ENCODE data around the gene CAPN11. TPM values are rescaled to one million over a fixed set of nuclear protein-coding genes. Genes with fewer than 3 reads are reported as not detected.

Gene CAPN11
- total RNA-seq (2.3 TPM), polyA plus RNA-seq (ENCODE audit: insufficient read depth, low read depth, low replicate concordance) (0.39 TPM)
- long read RNA-seq, donor 1, result 0 reads
- long read RNA-seq, donor 2, result 0 reads
- long read RNA-seq, donor 3, result 0 reads
- long read RNA-seq, donor 4, result 0 reads
- long read RNA-seq, donor 5, result 0 reads
- long read RNA-seq, donor 6, result 0 reads
- long read RNA-seq, donor 7, partial matches to known transcripts, result 0 of 4 reads
- long read RNA-seq, donor 7, other reads (novel, unspliced or antisense), result 4 of 4 reads
- long read RNA-seq, donor 8, result 0 reads
- long read RNA-seq, donor 9, result 0 reads
- long read RNA-seq, donor 10, result 0 reads

- no peaks in the 10 kb centered on the region for H3K9me3 ChIP-seq (ENCODE audit: control insufficient read depth in 2 of 3, insufficient read depth in 1 of 3, low read length in 3 of 3)
- no peaks in the 10 kb centered on the region for H3K36me3 ChIP-seq (ENCODE audit: control insufficient read depth in 2 of 3, insufficient read depth in 3 of 3, low read length in 3 of 3)
- intact Hi-C loops (cut with DNase I), result no loop called here
- no peaks in the 10 kb centered on the region for H3K4me1 ChIP-seq (ENCODE audit: control insufficient read depth in 2 of 3, insufficient read depth in 2 of 3, low read depth in 1 of 3, low read length in 3 of 3)
- TF ChIP-seq, protein P1, sequence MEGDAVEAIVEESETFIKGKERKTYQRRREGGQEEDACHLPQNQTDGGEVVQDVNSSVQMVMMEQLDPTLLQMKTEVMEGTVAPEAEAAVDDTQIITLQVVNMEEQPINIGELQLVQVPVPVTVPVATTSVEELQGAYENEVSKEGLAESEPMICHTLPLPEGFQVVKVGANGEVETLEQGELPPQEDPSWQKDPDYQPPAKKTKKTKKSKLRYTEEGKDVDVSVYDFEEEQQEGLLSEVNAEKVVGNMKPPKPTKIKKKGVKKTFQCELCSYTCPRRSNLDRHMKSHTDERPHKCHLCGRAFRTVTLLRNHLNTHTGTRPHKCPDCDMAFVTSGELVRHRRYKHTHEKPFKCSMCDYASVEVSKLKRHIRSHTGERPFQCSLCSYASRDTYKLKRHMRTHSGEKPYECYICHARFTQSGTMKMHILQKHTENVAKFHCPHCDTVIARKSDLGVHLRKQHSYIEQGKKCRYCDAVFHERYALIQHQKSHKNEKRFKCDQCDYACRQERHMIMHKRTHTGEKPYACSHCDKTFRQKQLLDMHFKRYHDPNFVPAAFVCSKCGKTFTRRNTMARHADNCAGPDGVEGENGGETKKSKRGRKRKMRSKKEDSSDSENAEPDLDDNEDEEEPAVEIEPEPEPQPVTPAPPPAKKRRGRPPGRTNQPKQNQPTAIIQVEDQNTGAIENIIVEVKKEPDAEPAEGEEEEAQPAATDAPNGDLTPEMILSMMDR (IDR thresholded peaks at IDR 0.05; ENCODE audit: borderline replicate concordance, extremely low read depth, insufficient read depth), result no peak
- H3K9ac ChIP-seq (ENCODE audit: low read length in 3 of 3), result no peak within 1 kb of the TSS
- no peaks in the 10 kb centered on the region for H3K27me3 ChIP-seq (ENCODE audit: control insufficient read depth, insufficient read depth, low read length)
- FAIRE-seq, result no peak
- no peak within 1 kb of the TSS for H3K4me3 ChIP-seq (ENCODE audit: low read length in 3 of 3)
- no peak for DNase-seq
- H3K27ac ChIP-seq (ENCODE audit: low read depth in 2 of 2, low read length in 2 of 2), result no peak within 1 kb of the TSS
Measured at GRCh38 chr6:44158770-44159228, at the start of gene CAPN11. Gene CAPN11 (plus strand): TSS chr6:44158820. CDS start chr6:44158849, 29 bp downstream.

DNA sequence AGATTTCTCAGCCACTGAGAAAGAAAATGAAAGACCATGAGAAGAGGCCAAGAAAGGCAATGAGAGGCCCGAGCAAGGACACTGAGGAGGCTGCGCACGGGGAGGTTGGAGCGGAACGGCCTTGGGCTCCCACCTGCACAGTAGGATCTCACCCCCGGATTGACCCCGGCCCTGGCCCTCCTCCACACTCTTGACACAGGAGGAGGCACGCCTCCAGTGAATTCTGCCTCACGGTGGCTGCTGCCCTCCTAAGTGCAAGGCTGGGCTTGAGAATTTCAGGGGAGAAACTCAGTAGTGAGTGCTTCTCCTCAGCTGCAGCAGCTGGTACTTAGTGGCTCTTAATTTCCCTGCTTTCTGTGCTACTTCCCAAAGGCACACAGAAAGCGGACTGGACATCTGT lies 49.4 kb upstream of the CAPN11 start:
- intact Hi-C loops (cut with DNase I), result no loop called here

GRCh38 chr6:44110005-44110676 lies 48.5 kb upstream of the CAPN11 start:
- Histone ChIP-seq H3K9ac (ENCODE audit: low read length in 3 of 3) (no peak overlapping the region), H3K36me3 (ENCODE audit: control insufficient read depth in 2 of 3, insufficient read depth in 3 of 3, low read length in 3 of 3) (peaks cover 11 to 17% (median 12%) of the 10 kb centered on the region in 3 donors), H3K27me3 (ENCODE audit: control insufficient read depth, insufficient read depth, low read length) (no peaks in the 10 kb centered on the region), H3K27ac (ENCODE audit: low read depth in 2 of 2, low read length in 2 of 2) (no peak overlapping the region), H3K4me1 (ENCODE audit: control insufficient read depth in 2 of 3, insufficient read depth in 2 of 3, low read depth in 1 of 3, low read length in 3 of 3) (peaks cover 0 to 5% (median 3%) of the 10 kb centered on the region in 3 donors), H3K9me3 (ENCODE audit: control insufficient read depth in 2 of 3, insufficient read depth in 1 of 3, low read length in 3 of 3) (no peaks in the 10 kb centered on the region), H3K4me3 (ENCODE audit: low read length in 3 of 3) (no peak overlapping the region)
- no peak for DNase-seq
- FAIRE-seq, result no peak
- intact Hi-C loops (cut with DNase I), result no loop called here
- TF ChIP-seq, protein P1 (IDR thresholded peaks at IDR 0.05; ENCODE audit: borderline replicate concordance, extremely low read depth, insufficient read depth), result no peak

More for the DNA sequence above, 49.4 kb upstream of the CAPN11 start:
- H3K4me1 ChIP-seq (ENCODE audit: control insufficient read depth in 2 of 3, insufficient read depth in 2 of 3, low read depth in 1 of 3, low read length in 3 of 3), result peaks cover 0 to 6% (median 5%) of the 10 kb centered on the region in 3 donors
- no peak overlapping the region for H3K9ac ChIP-seq (ENCODE audit: low read length in 3 of 3)
- DNase-seq (peak in 2 of 5 donors; percentile 12 to 36), FAIRE-seq (no peak)
- no peaks in the 10 kb centered on the region for H3K27me3 ChIP-seq (ENCODE audit: control insufficient read depth, insufficient read depth, low read length)
- H3K4me3 ChIP-seq (ENCODE audit: low read length in 3 of 3), result no peak overlapping the region
- peaks cover 7 to 17% (median 12%) of the 10 kb centered on the region in 3 donors for H3K36me3 ChIP-seq (ENCODE audit: control insufficient read depth in 2 of 3, insufficient read depth in 3 of 3, low read length in 3 of 3)
- H3K9me3 ChIP-seq (ENCODE audit: control insufficient read depth in 2 of 3, insufficient read depth in 1 of 3, low read length in 3 of 3), result no peaks in the 10 kb centered on the region
- TF ChIP-seq, protein P1 (IDR thresholded peaks at IDR 0.05; ENCODE audit: borderline replicate concordance, extremely low read depth, insufficient read depth), result no peak
- H3K27ac ChIP-seq (ENCODE audit: low read depth in 2 of 2, low read length in 2 of 2), result no peak overlapping the region
